Measurements from ENCODE around the gene GM2A.
"Not testable (repeated sequence)": the region's sequence is repeated elsewhere in the genome, so short reads cannot be mapped to it uniquely, and the experiment has no call there.

GM2A gene

GRCh38 chr5:151288180-151288579 lies 35.2 kb downstream of the GM2A start:
- DNase-seq (ENCODE audit: low read depth in 2 of 2), result no peak

GRCh38 chr5:151293624-151294023 lies 40.6 kb downstream of the GM2A start:
- DNase-seq (ENCODE audit: low read depth in 2 of 2), result no peak

DNA sequence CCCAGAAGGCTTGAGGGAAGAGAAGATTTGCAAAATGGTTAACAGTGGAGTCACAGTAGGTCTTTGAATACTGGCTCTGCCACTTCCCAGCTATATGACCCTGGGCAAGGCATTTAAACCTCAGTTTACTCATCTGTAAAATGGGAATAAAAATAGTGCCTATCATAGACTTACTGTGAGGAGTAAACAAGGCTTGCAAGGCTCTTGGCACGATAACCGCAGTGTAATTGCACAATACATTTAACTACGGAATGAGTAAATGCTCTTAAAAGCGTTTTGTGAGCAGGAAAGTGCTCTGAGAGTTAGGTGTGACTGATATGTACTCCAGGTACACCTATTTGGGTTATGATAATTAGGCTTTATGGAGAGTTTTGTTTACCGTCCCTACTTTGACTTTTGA lies 42.2 kb downstream of the GM2A start:
- no peak for DNase-seq (ENCODE audit: low read depth in 2 of 2)

GRCh38 chr5:151295791-151296477 lies 42.9 kb downstream of the GM2A start:
- DNase-seq (ENCODE audit: low read depth in 2 of 2), result no peak

DNA sequence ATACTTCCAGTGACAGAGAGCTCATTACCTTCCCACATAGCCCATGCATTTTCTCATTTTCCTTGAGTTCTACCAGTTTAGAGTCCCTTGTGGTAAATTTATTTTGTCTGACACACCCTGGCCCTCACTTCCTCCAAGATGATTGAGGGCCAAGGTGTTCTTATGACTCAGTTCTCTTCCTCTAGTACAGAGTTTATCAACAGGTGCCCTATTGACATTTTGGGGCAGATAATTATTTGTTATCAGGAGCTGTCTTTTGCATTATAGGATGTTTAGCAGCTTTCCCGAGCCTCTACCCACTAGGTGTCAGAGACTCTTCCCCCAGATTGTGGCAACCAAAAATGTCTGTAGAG lies 43.5 kb downstream of the GM2A start:
- DNase-seq (ENCODE audit: low read depth in 2 of 2), result no peak

DNA sequence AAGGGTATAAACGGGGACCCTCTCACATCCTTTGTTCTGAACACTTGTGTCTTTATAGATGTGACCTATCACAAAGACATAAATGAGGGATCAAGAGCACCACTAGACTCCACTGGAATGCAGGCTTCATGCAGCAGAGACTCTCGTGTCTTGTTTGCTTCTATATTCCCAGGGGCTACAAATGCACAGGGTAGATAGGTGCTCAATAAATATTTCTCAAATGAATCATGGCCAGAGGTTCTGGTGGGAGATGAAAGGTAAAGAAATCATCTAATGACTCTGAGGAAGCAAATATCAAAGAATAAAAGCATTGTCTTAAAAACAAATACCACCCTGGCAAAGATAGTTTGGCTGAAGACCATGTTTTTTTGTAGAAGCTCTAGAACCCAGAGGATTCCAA lies 44.0 kb downstream of the GM2A start:
- no peak for DNase-seq (ENCODE audit: low read depth in 2 of 2)

DNA sequence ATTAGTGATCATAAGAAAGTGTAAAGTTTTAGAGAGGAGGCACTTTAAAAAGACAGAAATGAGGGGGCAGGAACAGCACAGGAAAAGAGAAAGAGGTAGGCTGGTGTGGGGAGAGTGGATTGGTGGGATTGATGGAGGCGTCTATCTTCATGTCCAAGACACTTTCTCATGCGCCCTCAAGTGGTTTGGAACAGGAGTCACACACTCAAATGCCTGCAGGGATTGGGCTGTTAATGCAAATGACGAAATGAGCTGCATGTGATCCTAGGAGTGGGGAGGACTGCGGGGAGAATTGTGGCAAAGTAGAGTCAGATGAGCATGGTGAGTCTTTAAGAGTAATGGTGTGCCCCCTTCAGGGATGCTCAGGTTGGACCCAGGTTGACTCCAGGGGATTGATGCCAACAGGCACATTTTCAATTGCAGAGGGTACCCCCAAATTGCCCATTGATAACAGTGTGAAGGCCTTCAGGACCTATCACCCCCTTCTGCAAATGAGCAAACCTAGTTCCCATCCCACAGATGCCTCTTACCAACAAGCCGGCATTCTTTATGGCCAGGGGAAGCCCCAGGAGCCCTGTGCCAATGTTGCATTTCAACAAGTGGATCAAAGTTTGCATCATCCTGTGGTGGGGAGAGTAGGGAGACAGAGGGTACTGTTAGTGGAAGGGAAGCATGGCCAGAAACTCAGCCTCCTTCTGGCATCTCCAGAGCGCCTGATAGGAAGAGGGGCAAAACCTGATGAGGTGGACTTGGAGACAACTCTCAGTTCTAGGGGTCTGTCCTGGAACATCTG lies 45.3 kb downstream of the GM2A start:
- DNase-seq (ENCODE audit: low read depth in 2 of 2), result no peak

DNA sequence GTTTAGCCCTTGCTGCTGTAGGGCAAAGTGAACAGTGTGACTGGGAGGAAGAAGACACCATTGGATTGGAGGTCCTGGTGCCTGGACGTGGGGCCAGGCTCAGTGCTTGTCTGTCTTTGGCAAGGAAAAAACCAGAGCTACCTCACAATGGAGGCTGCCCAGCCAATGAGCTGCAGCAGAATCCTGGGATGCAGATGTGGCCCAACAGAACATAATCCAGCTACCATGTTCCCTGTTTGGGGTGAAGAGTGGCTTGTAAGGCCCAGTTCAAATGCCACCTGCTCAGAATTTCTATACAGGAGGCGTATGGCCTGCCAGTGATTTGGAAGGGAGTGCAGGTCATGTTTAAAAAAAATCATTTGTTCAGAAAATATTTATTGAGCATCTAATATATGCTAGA lies 50.7 kb downstream of the GM2A start, which contains the start of gene SLC36A3:
Gene SLC36A3, minus strand, starts transcription at position 101 of the 400 bp plus-strand sequence. CDS start 412 bp downstream, outside the sequence.
- no peak for DNase-seq (ENCODE audit: low read depth in 2 of 2)

- DNase-seq (ENCODE audit: low read depth in 2 of 2), result not testable (repeated sequence)
Measured at GRCh38 chr5:151309266-151309665, 56.3 kb downstream of the GM2A start.

- not testable (repeated sequence) for DNase-seq (ENCODE audit: low read depth in 2 of 2)
Measured at GRCh38 chr5:151309821-151310220, 56.8 kb downstream of the GM2A start.

GRCh38 chr5:151310932-151311331 lies 57.9 kb downstream of the GM2A start:
- DNase-seq (ENCODE audit: low read depth in 2 of 2), result no peak

- DNase-seq (ENCODE audit: low read depth in 2 of 2), result no peak
Measured at GRCh38 chr5:151312756-151313324, 59.9 kb downstream of the GM2A start.

DNA sequence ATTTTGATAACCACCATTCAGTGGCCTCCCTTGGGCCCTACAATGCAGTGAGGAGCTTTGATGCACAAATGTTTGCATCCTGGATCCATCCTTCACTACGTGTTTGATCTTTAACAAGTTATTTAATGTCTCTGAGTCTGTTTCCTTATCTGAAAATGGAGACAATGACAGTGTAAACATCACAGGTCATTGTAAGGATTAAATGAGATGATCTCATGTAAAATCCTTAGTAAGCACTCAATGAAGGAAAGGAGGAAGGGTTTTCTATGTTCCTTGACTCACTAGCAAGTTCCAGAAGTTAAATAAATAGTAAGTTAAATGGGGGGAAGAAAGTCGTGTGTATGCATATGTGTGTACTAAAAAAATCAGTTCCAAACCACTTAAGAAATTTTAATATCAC lies 60.4 kb downstream of the GM2A start:
- no peak for DNase-seq (ENCODE audit: low read depth in 2 of 2)

DNA sequence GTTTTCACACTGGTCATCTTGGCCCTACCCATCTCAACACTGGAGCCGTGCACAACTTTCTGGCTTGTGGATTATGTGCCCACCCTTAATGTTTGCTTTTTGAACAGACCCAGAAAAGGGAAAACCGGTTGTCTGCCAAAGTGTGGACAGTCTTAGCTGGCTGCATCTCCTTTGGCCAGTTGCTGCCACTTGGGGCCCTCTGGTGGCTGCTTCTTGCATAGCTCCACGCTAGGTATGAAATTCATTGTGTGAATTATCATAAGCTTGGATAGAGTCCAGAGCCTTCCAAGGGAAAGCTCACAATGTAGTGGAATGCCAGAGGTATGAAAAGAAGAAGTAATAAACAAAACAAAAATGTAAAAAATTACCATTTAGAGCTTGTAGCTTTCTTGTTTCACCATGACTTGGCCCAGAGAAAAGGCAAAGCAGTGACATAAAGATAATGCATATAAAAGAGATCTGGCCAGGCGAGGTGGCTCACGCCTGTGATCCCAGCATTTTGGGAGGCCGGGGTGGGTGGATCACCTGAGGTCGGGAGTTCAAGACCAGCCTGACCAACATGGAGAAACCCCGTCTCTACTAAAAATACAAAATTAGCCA lies 63.1 kb downstream of the GM2A start:
- no peak for DNase-seq (ENCODE audit: low read depth in 2 of 2)

- DNase-seq (ENCODE audit: low read depth in 2 of 2), result no peak
Measured at GRCh38 chr5:151317871-151318270, 64.9 kb downstream of the GM2A start.

DNA sequence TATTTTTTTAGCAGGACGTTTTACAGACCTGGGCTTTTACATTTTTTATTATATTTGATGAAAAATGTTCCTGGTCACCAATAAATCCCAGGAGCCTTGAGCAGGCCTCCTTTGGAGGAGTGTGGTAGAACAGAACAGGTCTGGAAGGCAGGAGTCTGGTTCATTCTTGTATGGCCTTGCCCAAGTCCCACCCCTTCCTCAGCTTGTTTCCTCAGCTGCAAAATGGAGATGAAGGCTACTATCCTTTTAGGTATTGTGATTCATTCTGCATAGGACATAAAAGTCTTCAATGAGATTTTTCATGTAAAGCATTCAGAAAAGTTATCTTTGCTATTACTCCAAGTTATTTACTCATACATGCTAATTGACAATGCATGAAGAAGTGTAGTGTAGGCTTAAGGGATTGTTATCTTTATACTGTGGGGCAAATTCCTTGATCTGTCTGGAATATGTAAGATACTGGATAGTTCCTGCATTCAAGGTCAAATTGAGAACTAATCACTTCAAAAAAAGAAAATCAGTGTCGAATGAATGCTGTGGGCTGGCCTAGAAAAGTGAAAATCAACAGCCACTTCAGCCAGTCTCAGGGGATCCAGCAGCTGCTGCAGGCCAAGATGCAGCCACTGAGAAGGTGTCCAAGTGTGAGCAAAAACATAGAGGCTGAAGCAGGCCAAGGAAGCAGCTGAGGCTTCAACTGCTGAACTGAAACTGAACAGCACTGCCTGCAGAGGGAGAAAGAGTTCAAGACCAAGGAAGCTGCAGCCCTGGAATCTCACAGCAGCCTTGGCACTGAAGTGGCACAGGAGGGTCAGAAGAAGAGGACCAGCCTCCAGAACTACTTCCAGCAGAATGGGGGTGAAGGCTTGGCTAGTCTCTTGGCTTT lies 66.1 kb downstream of the GM2A start:
- DNase-seq (ENCODE audit: low read depth in 2 of 2), result no peak

Data from activated CD8-positive, alpha-beta memory T cell treated with anti-CD3 and anti-CD28 coated beads for 4 hours (primary cell).